Medulla oblongata (tissue), 1 donor: Measurements from ENCODE around the gene ADAMTS5.

ENCODE experiments used
- DNase-seq: peaks from one replicate; pipeline ENCODE4 v3.0.0-alpha.2; 2015; ENCODE audit errors: extremely low spot score

Gene ADAMTS5

GRCh38 chr21:26967062-26967913, at the start of gene ADAMTS5:
TSS of gene ADAMTS5 (minus strand) at chr21:26967088. CDS start at chr21:26966391, 697 bp downstream.
- DNase-seq: no peak

- DNase-seq: no peak
Observed at GRCh38 chr21:27001526-27001925, 34.6 kb upstream of the ADAMTS5 start.

DNA sequence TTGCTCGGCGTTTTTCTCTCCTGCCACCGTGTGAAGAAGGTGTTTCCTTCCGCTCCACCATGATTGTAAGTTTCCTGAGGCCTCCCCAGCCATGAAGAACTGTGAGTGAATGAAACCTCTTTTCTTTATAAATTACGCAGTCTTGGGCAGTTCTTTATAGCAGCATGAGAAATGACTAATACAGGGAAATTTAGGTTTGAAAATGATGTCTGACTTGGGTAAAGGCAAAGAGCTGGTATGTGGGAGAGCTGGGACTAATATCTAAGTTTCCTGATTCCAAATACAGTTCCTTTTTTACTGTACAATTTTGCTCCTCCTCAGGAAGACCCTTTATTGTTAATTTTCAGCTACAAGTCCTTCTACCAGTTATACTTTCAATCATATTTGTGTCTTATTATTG, 16.7 kb upstream of the ADAMTS5 start:
- DNase-seq: no peak

- DNase-seq: no peak
Observed at GRCh38 chr21:26982767-26983166, 15.9 kb upstream of the ADAMTS5 start.

DNA sequence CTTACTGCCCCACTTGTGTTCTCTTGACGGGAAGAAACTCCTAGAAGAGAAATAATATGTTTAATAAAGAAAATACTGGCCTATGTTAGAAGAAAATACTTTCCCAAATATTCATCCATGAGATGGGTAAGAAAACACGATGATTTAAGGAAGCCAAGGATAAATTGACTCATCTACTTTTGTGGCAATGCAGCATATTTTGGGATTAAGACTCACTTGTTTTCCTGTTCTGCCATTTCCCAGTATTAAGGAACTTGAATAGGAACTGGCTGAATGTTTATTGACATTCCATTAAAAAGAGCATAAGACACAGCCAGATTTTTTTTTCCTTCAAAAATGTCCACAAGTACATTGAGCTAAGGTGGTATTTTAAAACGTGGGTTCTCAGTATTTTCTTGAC, 10.9 kb upstream of the ADAMTS5 start:
- no peak for DNase-seq

DNA sequence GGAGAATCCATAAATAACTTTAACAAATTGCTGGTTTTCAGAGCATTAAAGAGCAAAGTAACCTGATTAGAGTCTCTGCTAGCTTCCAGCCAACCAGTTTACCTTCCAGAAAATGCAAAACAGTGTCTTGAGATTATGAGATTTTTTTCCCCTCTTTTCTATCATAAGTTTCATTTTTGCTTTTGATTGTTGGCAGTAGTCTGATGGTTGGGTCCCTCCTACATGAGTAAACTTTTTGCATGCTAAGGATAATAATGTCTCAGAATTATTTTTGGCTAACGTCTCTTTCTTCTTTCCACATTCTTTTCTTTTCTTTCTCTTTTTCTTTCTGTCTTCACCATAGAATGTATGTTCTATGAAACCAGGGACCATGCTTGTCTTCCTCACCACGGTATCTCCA, 6.3 kb upstream of the ADAMTS5 start:
- DNase-seq: no peak

DNA sequence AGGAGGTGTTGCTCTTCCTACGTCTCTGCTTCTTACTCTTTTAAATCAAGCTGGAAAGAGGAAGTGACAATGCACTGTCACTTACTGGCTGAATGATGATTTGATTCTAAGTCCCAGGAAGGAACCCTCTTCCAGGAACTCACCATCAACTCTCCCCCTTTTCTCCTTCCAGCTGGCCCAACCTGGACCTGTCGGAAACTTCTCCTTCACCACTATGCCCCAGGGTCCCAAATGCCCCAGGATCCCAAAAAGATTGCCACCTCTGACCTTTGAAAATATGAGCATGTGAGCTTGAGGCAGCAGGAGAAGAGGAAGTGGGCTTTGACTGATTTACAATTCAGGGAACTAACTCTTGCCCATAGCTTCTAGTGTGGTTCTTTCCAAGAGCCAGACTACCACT, 5.3 kb upstream of the ADAMTS5 start:
- DNase-seq: peak; percentile 54

GRCh38 chr21:26969971-26970725, 3.3 kb upstream of the ADAMTS5 start:
- DNase-seq: no peak

GRCh38 chr21:26966649-26967061, 233 bp downstream of the ADAMTS5 start:
- no peak for DNase-seq

- no peak for DNase-seq
Observed at GRCh38 chr21:26965907-26966581, 844 bp downstream of the ADAMTS5 start.

DNA sequence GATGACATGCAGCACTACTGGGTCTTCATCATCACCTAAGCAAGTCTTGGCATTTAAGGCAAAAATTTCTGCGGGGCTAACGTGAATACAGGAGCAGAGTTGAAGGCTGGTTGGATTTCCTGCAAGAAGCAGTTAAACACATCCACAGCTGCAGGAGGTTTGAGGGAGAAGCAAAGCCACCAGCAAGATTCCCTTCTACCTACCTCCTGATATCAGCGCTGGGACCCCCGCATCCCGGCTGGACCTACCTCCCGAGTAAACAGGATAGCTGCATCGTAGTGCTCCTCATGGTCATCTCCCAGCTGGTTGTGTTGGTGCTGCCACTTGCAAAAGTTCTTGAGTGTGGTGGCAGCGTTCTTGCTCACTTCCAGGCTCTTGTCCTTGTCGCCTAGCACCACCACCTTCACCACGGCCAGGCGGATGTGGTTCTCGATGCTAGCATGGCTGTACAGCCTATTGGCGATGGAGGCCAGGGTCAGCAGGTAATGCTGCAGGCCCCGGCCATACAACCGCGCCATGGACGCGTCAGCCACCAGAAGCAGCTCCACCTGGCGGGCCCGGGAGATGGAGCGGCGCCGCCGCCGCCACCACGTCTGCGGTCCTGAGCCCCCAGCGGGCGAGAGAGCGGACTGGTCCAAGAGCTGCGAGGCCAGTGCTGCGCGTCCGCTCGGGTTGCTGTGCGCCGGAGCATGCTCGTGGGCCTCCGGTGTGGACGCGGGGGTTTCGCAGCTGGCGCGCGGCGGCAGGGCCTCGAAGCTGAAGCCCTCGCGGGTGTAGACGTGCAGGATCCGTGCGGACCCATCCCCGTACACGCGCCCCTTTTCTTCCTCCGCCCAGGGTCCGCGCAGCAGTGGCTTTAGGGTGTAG, 1.6 kb downstream of the ADAMTS5 start:
- DNase-seq: no peak

GRCh38 chr21:26964170-26964778, 2.6 kb downstream of the ADAMTS5 start:
- DNase-seq: no peak

GRCh38 chr21:26962621-26963181, 4.2 kb downstream of the ADAMTS5 start:
- no peak for DNase-seq

DNA sequence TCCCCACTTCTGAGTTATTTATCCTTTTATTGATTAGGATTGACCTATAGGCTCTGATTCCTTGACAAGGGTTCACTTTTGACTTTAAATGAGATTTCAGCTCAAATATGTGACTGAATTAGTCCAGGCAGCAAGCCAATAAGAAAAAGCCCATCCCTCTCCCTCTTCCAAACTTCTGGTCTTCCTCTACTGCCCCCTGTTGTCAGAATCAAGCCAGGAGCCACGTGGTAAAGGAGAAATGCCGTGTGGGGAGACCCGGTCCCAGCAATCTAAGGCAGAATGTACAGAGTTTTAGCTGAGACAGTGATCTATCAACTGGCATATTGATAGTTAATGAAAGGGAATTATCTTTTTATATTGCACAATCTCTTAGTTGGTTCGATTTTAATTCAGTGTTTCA, 5.2 kb downstream of the ADAMTS5 start:
- DNase-seq: no peak

DNA sequence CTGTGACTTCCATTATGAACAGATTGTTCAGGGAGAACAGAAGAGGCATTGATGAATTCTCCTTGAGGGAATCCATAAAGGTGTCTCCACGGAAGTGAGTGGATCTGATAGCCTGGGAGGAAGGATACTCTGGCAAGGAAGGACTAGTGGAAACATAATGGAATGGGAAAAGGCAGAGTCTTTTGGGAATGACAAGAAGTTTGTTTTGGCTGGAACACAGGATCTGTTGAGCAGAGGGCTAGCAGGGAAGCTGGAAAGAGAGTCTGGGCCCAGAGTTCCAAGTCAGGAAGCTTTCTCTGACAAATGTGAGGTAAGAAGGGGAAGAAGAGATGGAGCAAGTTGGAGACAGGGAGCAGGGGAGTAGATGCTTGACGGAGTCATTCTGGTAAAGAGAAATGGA, 8.1 kb downstream of the ADAMTS5 start:
- no peak for DNase-seq

- DNase-seq: no peak
Observed at GRCh38 chr21:26956813-26957212, 10.1 kb downstream of the ADAMTS5 start.

DNA sequence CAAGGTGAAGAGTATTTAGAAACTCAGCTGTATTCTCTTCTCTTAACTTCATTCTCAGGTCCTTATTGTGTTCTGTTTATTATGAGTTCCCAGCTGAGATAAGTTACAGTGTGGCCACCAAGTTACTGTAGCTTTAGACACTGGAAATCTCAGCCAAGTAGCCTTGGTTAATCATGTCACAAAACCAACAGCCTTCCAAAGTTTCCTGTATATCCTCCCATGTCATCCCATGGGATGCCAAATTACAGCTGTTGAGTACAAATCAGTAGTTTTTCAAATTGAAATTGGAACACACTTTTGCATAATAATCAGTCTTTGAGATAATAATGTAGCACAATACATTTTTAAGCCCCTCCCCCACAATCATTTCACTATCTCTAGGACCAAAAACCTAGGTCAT, 10.7 kb downstream of the ADAMTS5 start:
- no peak for DNase-seq

DNA sequence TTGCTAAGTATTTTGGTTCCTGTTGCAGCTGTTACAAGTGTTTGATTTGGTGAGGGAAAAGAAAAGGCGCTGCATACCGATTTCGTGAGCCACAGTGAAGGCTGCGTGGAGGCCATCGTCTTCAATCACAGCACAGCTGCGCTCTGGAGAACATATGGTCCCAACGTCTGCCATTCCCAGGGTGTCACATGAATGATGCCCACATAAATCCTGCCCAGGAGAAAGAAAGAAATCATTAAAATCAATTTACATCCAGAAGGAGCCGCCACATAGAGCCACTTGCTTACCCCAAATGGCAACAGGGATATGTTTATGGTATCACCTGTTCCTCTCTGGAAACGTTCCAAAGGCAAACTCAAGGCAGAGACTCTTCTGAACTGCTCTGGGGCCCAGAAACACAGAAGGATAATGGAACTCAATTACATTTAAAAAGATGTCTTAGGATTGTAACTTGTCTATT, 12.2 kb downstream of the ADAMTS5 start:
- no peak for DNase-seq

- DNase-seq: no peak
Observed at GRCh38 chr21:26952374-26953066, 14.4 kb downstream of the ADAMTS5 start.

DNA sequence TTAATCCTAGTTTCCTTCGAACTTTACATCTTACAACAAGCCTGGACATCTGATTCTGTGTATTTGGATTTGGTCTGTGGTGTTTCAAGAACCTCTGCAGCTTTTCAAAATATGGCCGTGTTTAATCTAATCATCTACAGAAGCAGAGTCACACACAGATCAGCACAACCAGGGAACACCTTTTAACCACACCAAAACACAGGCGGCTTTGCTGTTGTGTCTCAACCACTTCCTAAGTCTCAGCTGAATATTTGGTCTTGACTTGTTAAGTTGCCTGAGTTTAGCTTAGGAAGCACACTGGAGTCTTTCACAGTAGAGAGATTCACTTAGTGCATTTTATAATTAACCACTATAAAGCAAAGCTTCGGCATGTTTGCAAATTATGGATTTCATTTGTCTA, 17.1 kb downstream of the ADAMTS5 start:
- DNase-seq: no peak
